ENCODE data around the gene RANBP1.

- TF ChIP-seq CTCF (IDR thresholded peaks at IDR 0.05) (no peak), RCOR1 (IDR thresholded peaks at IDR 0.05; ENCODE audit: low read length) (no peak), POLR2AphosphoS5 (IDR thresholded peaks at IDR 0.05; ENCODE audit: low read depth, low read length) (no peak), FOSL2 (IDR thresholded peaks at IDR 0.05; ENCODE audit: borderline replicate concordance, low read depth) (no peak), MXI1 (IDR thresholded peaks at IDR 0.05; ENCODE audit: low read depth, low read length) (no peak), RAD21 (IDR thresholded peaks at IDR 0.05; ENCODE audit: low read length) (no peak)
These were observed 55.6 kb downstream of the RANBP1 start for GRCh38 chr22:20171288-20172140.

Data from SK-N-SH (cell line).